Ishikawa (cell line): ENCODE results near the gene CCDC154.

Experiments used
- CEBPB ChIP-seq: IDR thresholded peaks from 2 replicates; pipeline ENCODE4 v1.6.1; 2012
- CREB1 ChIP-seq: IDR thresholded peaks from 2 replicates; pipeline ENCODE4 v1.6.1; 2012; ENCODE audit warnings: low read depth
- EGR1 ChIP-seq: IDR thresholded peaks from 2 replicates; pipeline ENCODE4 v1.6.1; 2012
- MAX ChIP-seq: IDR thresholded peaks from 2 replicates; pipeline ENCODE4 v1.6.1; 2012
- TCF12 ChIP-seq: IDR thresholded peaks from 2 replicates; pipeline ENCODE4 v1.6.1; 2012; ENCODE audit warnings: low read depth
- TF ChIP-seq, protein P1 (sequence below): IDR thresholded peaks from 2 replicates; pipeline ENCODE4 v1.6.1; 2012; ENCODE audit warnings: low read depth, mild to moderate bottlenecking

GRCh38 chr16:1492923-1493745 lies 48.8 kb upstream of the CCDC154 start, which contains the start of gene TELO2:
- TF ChIP-seq CEBPB: no peak
- TF ChIP-seq EGR1: no peak
- TF ChIP-seq MAX: peak; percentile 96
- no peak for TF ChIP-seq CREB1
- TF ChIP-seq, protein P1, sequence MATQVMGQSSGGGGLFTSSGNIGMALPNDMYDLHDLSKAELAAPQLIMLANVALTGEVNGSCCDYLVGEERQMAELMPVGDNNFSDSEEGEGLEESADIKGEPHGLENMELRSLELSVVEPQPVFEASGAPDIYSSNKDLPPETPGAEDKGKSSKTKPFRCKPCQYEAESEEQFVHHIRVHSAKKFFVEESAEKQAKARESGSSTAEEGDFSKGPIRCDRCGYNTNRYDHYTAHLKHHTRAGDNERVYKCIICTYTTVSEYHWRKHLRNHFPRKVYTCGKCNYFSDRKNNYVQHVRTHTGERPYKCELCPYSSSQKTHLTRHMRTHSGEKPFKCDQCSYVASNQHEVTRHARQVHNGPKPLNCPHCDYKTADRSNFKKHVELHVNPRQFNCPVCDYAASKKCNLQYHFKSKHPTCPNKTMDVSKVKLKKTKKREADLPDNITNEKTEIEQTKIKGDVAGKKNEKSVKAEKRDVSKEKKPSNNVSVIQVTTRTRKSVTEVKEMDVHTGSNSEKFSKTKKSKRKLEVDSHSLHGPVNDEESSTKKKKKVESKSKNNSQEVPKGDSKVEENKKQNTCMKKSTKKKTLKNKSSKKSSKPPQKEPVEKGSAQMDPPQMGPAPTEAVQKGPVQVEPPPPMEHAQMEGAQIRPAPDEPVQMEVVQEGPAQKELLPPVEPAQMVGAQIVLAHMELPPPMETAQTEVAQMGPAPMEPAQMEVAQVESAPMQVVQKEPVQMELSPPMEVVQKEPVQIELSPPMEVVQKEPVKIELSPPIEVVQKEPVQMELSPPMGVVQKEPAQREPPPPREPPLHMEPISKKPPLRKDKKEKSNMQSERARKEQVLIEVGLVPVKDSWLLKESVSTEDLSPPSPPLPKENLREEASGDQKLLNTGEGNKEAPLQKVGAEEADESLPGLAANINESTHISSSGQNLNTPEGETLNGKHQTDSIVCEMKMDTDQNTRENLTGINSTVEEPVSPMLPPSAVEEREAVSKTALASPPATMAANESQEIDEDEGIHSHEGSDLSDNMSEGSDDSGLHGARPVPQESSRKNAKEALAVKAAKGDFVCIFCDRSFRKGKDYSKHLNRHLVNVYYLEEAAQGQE: no peak
- TF ChIP-seq TCF12: no peak
